ENCODE results near the gene MRGPRF.

MRGPRF gene

DNA sequence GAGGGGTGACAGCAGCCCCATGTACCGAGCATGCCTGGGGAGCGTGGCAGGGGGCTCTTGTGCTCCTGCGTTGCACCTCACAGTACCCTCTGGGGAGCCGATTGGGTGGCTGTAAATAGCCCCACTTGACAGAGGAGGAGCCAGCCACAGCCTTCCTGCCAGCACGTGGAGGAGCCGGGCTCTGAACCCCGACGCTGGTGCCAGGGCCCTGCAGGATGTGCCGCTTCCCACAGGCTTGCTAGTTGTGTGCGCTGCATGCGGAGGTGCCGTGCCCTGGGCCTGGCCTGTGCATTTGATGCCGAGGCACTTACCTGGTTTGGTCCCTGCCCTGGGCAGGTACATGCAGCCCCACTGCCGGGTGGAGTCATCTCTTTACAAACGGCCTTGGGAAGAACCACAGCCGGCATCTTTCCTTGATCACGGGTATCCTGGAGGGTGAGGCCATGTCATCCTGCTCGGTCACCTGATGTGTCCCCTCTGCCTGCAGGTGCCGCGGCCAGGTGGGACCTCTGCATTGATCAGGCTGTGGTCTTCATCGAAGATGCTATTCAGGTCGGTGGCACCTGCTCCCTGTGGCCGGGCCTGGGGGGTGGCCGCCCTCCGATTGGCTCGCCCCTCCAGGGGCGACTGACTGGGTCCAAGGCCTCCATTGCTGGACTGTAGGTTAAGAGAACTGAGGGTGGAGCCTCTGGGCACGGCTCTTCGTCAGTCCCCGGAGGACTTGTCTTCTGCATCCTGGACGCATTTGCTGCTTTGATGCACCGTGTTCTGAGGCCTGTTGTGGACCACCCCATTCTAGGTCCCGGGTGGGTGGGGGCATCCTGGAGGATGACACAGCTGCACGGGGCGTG lies 40.7 kb upstream of the MRGPRF start:
- no peak overlapping the region for H3K4me3 ChIP-seq (replicated peaks; ENCODE audit: low read depth, low read length)
- no peak for DNase-seq (ENCODE audit: low read depth)
- no peak for TF ChIP-seq CTCF (IDR thresholded peaks at IDR 0.05; ENCODE audit: low read length, missing control alignments)

DNA sequence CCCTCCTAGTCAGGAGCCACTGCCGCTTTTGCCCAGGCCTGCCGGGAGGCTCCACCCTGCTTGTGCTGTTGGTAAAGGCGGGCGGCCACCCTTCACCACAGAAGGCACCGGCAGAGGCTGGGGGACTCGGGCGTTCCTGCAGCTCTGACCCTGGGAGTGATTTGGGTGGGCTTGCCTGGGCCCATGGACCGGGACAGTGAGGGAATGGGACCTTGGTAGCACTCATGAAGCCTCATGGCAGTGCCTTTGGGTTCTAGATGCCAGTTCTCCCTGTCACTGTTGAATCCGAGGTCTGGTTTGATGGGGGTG lies 40.1 kb upstream of the MRGPRF start:
- no peak for DNase-seq (ENCODE audit: low read depth)
- no peak for TF ChIP-seq CTCF (IDR thresholded peaks at IDR 0.05; ENCODE audit: low read length, missing control alignments)
- H3K4me3 ChIP-seq (replicated peaks; ENCODE audit: low read depth, low read length): no peak overlapping the region

GRCh38 chr11:69052343-69053168 lies 39.5 kb upstream of the MRGPRF start:
- no peak for DNase-seq (ENCODE audit: low read depth)
- H3K4me3 ChIP-seq (replicated peaks; ENCODE audit: low read depth, low read length): no peak overlapping the region
- TF ChIP-seq CTCF (IDR thresholded peaks at IDR 0.05; ENCODE audit: low read length, missing control alignments): no peak

DNA sequence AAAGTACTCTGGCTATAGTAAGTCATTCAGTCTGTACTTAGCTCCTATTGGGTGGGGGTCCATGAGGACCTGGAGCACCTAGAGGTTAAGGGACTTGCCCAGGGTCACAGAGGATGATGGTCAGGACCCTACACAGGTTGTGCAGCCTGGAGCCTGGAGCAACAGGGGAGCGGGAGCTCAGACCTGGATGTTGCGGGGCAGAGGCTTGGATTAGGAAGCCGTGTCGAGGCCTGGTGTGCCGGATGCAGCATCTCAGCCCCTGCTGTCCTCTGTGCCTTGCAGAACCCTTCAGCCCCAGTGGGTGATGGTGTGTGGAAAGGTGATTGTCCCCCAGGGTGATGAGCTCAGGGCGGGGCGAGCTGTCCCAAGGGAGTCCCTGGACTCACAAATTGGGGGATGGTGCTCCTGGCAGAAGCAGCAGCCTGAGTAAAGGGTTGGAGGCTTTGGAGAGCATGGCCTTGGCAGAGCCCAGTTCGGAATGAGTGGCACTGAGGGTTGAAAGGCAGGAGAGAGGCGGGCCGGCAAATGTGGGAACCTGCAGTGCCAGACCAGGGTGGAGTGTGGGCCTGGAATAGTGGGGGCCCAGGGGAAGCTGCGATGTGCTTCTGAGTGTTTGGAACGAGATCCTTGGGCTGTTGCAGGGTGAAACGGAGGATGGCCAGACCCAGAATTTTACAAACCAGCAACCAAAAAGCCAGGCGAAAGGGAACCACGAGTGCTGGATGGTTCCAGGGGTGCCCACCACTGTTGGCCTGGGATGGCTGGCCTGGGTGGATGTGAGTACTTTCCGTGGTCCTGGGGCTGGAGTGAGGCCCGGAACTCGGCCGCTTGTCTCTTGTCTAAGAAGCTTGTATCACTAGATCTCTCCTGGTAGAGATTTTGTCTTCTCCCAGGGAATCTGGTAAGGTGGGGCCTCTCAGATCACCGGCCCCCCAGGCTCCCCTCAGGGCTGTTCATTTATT lies 38.6 kb upstream of the MRGPRF start:
- no peak for DNase-seq (ENCODE audit: low read depth)
- no peak overlapping the region for H3K4me3 ChIP-seq (replicated peaks; ENCODE audit: low read depth, low read length)
- TF ChIP-seq CTCF (IDR thresholded peaks at IDR 0.05; ENCODE audit: low read length, missing control alignments): no peak

- H3K4me3 ChIP-seq (replicated peaks; ENCODE audit: low read depth, low read length): no peak overlapping the region
- no peak for TF ChIP-seq CTCF (IDR thresholded peaks at IDR 0.05; ENCODE audit: low read length, missing control alignments)
- DNase-seq (ENCODE audit: low read depth): no peak
Observed at GRCh38 chr11:69050592-69051380, 37.7 kb upstream of the MRGPRF start.

GRCh38 chr11:69049490-69049867 lies 36.4 kb upstream of the MRGPRF start:
- H3K4me3 ChIP-seq (replicated peaks; ENCODE audit: low read depth, low read length): peak overlapping the region; percentile 75
- no peak for TF ChIP-seq CTCF (IDR thresholded peaks at IDR 0.05; ENCODE audit: low read length, missing control alignments)
- no peak for DNase-seq (ENCODE audit: low read depth)
